Neural progenitor cell (in vitro differentiated cells): Measurements from ENCODE around the gene ANO1.

Experiments used
- EZH2 ChIP-seq: fragments of 200-600 bp; sonication (generic); IDR thresholded peaks from 2 replicates; pipeline ENCODE4 v1.6.1; 2017; ENCODE audit warnings: antibody characterized with exemption, mild to moderate bottlenecking, moderate library complexity
- EZH2phosphoT487 ChIP-seq: fragments of 200-600 bp; sonication (generic); IDR thresholded peaks from 2 replicates; pipeline ENCODE4 v1.6.1; 2017; ENCODE audit warnings: antibody characterized with exemption
- TF ChIP-seq, protein P1 (sequence below): fragments of 200-600 bp; sonication (generic); IDR thresholded peaks from 2 replicates; pipeline ENCODE4 v1.5.1; 2017; ENCODE audit warnings: antibody characterized with exemption, mild to moderate bottlenecking

DNA sequence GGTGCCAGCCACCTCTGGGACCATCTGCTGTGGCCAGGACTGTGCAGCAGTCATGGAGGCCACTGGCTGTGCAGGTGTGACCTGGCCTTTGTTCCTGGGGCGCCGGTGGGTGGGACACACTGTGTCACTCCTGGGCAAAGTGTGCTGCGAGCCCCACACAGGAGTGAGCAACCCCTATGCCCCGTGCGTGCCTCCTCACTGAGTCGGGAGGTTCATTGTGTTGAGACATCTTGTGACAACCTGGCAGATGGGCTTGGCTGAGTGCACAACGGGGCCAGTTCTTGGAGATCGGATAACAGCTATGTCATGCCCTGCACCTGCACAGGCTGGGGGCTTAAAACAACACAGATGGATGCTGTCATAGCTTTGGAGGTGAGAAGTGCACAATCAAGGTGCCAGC, 13.5 kb downstream of the ANO1 start:
- TF ChIP-seq EZH2, result no peak
- TF ChIP-seq EZH2phosphoT487, result no peak
- TF ChIP-seq, protein P1, sequence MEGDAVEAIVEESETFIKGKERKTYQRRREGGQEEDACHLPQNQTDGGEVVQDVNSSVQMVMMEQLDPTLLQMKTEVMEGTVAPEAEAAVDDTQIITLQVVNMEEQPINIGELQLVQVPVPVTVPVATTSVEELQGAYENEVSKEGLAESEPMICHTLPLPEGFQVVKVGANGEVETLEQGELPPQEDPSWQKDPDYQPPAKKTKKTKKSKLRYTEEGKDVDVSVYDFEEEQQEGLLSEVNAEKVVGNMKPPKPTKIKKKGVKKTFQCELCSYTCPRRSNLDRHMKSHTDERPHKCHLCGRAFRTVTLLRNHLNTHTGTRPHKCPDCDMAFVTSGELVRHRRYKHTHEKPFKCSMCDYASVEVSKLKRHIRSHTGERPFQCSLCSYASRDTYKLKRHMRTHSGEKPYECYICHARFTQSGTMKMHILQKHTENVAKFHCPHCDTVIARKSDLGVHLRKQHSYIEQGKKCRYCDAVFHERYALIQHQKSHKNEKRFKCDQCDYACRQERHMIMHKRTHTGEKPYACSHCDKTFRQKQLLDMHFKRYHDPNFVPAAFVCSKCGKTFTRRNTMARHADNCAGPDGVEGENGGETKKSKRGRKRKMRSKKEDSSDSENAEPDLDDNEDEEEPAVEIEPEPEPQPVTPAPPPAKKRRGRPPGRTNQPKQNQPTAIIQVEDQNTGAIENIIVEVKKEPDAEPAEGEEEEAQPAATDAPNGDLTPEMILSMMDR, result no peak
